Neural cell (in vitro differentiated cells): ENCODE measurements around the gene TRAT1. TPM values are rescaled to one million over a fixed set of nuclear protein-coding genes. Genes with fewer than 3 reads are reported as not detected.

Experiments
- H2AFZ ChIP-seq: fragments of 200-600, 300-800 bp; sonication (generic), shearing (Covaris generic); 2 replicates; pipeline ENCODE4 v1.6.0; 2014; ENCODE audit warnings: low read depth, mild to moderate bottlenecking, antibody characterized with exemption, low read length, moderate library complexity
- H3F3A ChIP-seq: fragments of 200-600 bp; shearing (Covaris generic); 2 replicates; pipeline ENCODE4 v1.6.1; 2016; ENCODE audit warnings: mild to moderate bottlenecking, moderate library complexity, mixed read lengths, antibody characterized with exemption, low read length; ENCODE audit not compliant: insufficient read depth, poor library complexity, severe bottlenecking
- H3K27ac ChIP-seq: fragments of 200-600, 300-800 bp; sonication (generic), shearing (Covaris generic); 2 replicates; pipeline ENCODE4 v1.5.1; 2014; ENCODE audit warnings: mild to moderate bottlenecking, low read length, moderate library complexity
- H3K27me3 ChIP-seq: fragments of 300-800, 200-600 bp; sonication (generic), shearing (Covaris generic); 2 replicates; pipeline ENCODE4 v1.6.0; 2014; ENCODE audit warnings: mild to moderate bottlenecking, low read depth, low read length, moderate library complexity; ENCODE audit not compliant: insufficient read depth
- H3K36me3 ChIP-seq: fragments of 300-800, 200-600 bp; sonication (generic), shearing (Covaris generic); 2 replicates; pipeline ENCODE4 v1.5.1; 2014; ENCODE audit warnings: mild to moderate bottlenecking, antibody characterized with exemption, low read length, moderate library complexity; ENCODE audit not compliant: insufficient read depth
- H3K4me2 ChIP-seq: fragments of 300-800, 200-600 bp; sonication (generic), shearing (Covaris generic); 2 replicates; pipeline ENCODE4 v1.6.0; 2014; ENCODE audit warnings: mild to moderate bottlenecking, low read length
- H3K4me3 ChIP-seq: fragments of 300-800, 200-600 bp; sonication (generic), shearing (Covaris generic); 2 replicates; pipeline ENCODE4 v1.5.1; 2014; ENCODE audit warnings: mild to moderate bottlenecking, low read length, moderate library complexity
- H3K79me2 ChIP-seq: fragments of 200-600 bp; shearing (Covaris generic); replicated peaks from 2 replicates; pipeline ENCODE4 v1.6.0; 2014; ENCODE audit warnings: mild to moderate bottlenecking, low read length, moderate library complexity; ENCODE audit not compliant: insufficient read depth
- H3K9ac ChIP-seq: fragments of 300-800, 200-600 bp; sonication (generic), shearing (Covaris generic); 2 replicates; pipeline ENCODE4 v1.6.1; 2016; ENCODE audit warnings: mild to moderate bottlenecking, low read length, mixed read lengths
- H3K9me2 ChIP-seq: fragments of 200-600 bp; shearing (Covaris generic); 2 replicates; pipeline ENCODE4 v1.6.1; 2016; ENCODE audit warnings: mild to moderate bottlenecking, low read length, mixed read lengths; ENCODE audit not compliant: insufficient read depth
- H3K9me3 ChIP-seq: fragments of 200-600, 300-800 bp; sonication (generic), shearing (Covaris generic); 2 replicates; pipeline ENCODE4 v1.6.1; 2016; ENCODE audit warnings: mild to moderate bottlenecking, mixed run types, low read length, moderate library complexity, mixed read lengths
- H4K20me1 ChIP-seq: fragments of 200-600 bp; shearing (Covaris generic); 2 replicates; pipeline ENCODE4 v1.6.1; 2016; ENCODE audit warnings: mild to moderate bottlenecking, mixed run types; ENCODE audit not compliant: insufficient read depth
- CTCF ChIP-seq: fragments of 450-650 bp; IDR thresholded peaks from 2 replicates; pipeline ENCODE4 v1.5.1; 2014; ENCODE audit warnings: antibody characterized with exemption, mild to moderate bottlenecking, moderate library complexity; ENCODE audit not compliant: poor library complexity, severe bottlenecking
- EP300 ChIP-seq: fragments of 450-650 bp; conservative IDR thresholded peaks from 2 replicates; pipeline ENCODE4 v1.6.1; 2014; ENCODE audit warnings: antibody characterized with exemption, mild to moderate bottlenecking, moderate library complexity; ENCODE audit not compliant: poor library complexity, severe bottlenecking
- EZH2 ChIP-seq: fragments of 200-600, 300-800 bp; shearing (Covaris generic), sonication (generic); IDR thresholded peaks from 2 replicates; pipeline ENCODE4 v1.6.1; 2014; ENCODE audit warnings: antibody characterized with exemption, low read length, borderline replicate concordance, mild to moderate bottlenecking; ENCODE audit not compliant: insufficient read depth, poor library complexity, severe bottlenecking
- MXI1 ChIP-seq: fragments of 450-650 bp; conservative IDR thresholded peaks from 2 replicates; pipeline ENCODE4 v1.6.1; 2014; ENCODE audit warnings: antibody characterized with exemption, mild to moderate bottlenecking; ENCODE audit not compliant: poor library complexity, severe bottlenecking
- POLR2AphosphoS5 ChIP-seq: IDR thresholded peaks from 2 replicates; pipeline ENCODE4 v1.6.1; 2012
- RAD21 ChIP-seq: fragments of 450-650 bp; conservative IDR thresholded peaks from 2 replicates; pipeline ENCODE4 v1.6.1; 2014; ENCODE audit warnings: antibody characterized with exemption, mild to moderate bottlenecking, moderate library complexity
- REST ChIP-seq: IDR thresholded peaks from 2 replicates; pipeline ENCODE4 v1.6.1; 2012; ENCODE audit warnings: borderline replicate concordance
- SMC3 ChIP-seq: fragments of 450-650 bp; conservative IDR thresholded peaks from 2 replicates; pipeline ENCODE4 v1.6.1; 2014; ENCODE audit warnings: antibody characterized with exemption, mild to moderate bottlenecking, moderate library complexity; ENCODE audit not compliant: poor library complexity
- TAF1 ChIP-seq: IDR thresholded peaks from 2 replicates; pipeline ENCODE4 v1.6.1; 2012; ENCODE audit warnings: low read depth
- polyA plus RNA-seq: library from polyadenylated mRNA; depleted of rRNA; stranded (reverse); fragments of >200 nt; gene quantifications from 2 replicates; pipeline ENCODE4 v1.2.3, GENCODE V29; 2014

The TRAT1 gene
- polyA plus RNA-seq, 1 donor from 2014 or later = not detected

DNA sequence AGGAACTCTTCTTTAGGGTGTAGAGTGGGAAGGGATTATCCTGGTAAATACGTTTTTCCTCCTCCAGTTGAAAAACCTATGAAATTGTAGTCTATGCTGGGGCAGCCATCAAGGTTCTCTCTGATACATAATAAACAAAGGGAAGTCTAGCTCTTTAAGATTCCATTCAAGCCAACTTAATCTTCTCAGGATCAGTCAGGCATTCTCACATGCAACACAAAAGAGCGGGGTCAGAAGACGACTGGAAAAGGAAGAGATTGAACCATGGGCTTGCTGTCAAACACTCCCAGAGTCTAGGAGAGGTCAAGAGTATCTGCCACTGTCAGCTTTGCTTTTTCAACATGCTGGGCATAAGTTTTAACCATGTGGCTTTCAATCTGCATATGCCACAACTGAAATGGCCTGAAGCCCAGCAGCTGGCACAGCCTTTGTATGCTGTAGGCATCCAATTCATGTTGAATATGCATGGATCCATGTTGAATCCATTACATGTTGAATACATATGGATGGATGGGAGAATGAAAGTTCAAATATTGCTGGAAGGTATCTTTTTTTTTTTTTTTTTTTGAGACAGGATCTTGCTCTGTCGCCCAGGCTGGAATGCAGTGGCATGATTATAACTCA is 8.5 kb downstream of the TRAT1 start:
- H2AFZ ChIP-seq = no peak overlapping the region

GRCh38 chr3:108833611-108834010 is 11.0 kb downstream of the TRAT1 start:
- Histone ChIP-seq H3K27me3 (no peaks in the 10 kb centered on the region), H3K36me3 (no peaks in the 10 kb centered on the region), H3F3A (no peaks in the 10 kb centered on the region), H3K9me3 (no peaks in the 10 kb centered on the region), H3K9me2 (no peaks in the 10 kb centered on the region), H3K27ac (no peak overlapping the region), H3K4me3 (no peak overlapping the region), H3K9ac (no peak overlapping the region), H4K20me1 (no peaks in the 10 kb centered on the region), H3K79me2 (no peaks in the 10 kb centered on the region), H2AFZ (no peak overlapping the region), H3K4me2 (no peak overlapping the region)
- TF ChIP-seq REST (no peak), EP300 (no peak), POLR2AphosphoS5 (no peak), SMC3 (no peak), CTCF (no peak), EZH2 (no peak), TAF1 (no peak), MXI1 (no peak), RAD21 (no peak)

More for the DNA sequence above, 8.5 kb downstream of the TRAT1 start:
- Histone ChIP-seq H3K27me3 (no peaks in the 10 kb centered on the region), H3K4me2 (no peak overlapping the region), H4K20me1 (no peaks in the 10 kb centered on the region), H3K9me2 (no peaks in the 10 kb centered on the region), H3K9ac (no peak overlapping the region), H3K9me3 (no peaks in the 10 kb centered on the region), H3F3A (peaks cover 6% of the 10 kb centered on the region), H3K27ac (no peak overlapping the region), H3K4me3 (no peak overlapping the region), H3K36me3 (no peaks in the 10 kb centered on the region), H3K79me2 (no peaks in the 10 kb centered on the region)
- TF ChIP-seq RAD21 (no peak), EZH2 (no peak), SMC3 (no peak)
